GM23248 (cell line): Measurements from ENCODE around the gene PIN4.

Source experiments
- EZH2 ChIP-seq: fragments of 200-600 bp; sonication (generic); IDR thresholded peaks from 2 replicates; pipeline ENCODE4 v1.6.1; 2018; ENCODE audit warnings: antibody characterized with exemption, mild to moderate bottlenecking; ENCODE audit not compliant: insufficient read depth, poor library complexity, severe bottlenecking
- EZH2phosphoT487 ChIP-seq: fragments of 200-600 bp; sonication (generic); IDR thresholded peaks from 2 replicates; pipeline ENCODE4 v1.6.1; 2018; ENCODE audit warnings: antibody characterized with exemption, moderate library complexity, mild to moderate bottlenecking, low read depth; ENCODE audit not compliant: insufficient read depth

GRCh38 chrX:72142094-72142793 lies 39.3 kb upstream of the PIN4 start:
- TF ChIP-seq EZH2 (no peak), EZH2phosphoT487 (no peak)
